ENCODE results near the gene NR1H4.
"Not testable (repeated sequence)": the region's sequence is repeated elsewhere in the genome, so short reads cannot be mapped to it uniquely, and the experiment has no call there.

Gene NR1H4

GRCh38 chr12:100515968-100516367 is 42.3 kb downstream of the NR1H4 start:
- DNase-seq (ENCODE audit: low read depth), result no peak

DNA sequence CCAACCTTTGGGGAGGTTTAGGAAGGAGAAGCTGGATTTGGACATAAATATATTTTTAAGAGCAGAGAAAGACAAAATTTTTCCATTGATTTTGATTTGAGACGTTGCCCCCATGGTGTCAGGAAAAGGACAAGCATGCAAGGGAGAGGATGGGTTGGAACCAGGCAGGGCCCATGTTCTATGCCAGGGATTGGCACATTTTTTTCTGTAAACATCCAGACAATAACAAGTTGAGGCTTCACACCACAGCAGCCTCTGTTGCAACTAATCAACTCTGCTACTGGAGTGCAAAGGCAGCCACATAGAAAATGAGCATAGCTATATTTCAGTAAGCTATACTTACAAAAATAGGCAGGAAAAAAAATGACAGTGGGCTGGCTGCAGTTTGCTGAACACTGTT is 44.7 kb downstream of the NR1H4 start:
- no peak for DNase-seq (ENCODE audit: low read depth)

GRCh38 chr12:100520048-100520769 is 46.5 kb downstream of the NR1H4 start:
- no peak for DNase-seq (ENCODE audit: low read depth)

DNA sequence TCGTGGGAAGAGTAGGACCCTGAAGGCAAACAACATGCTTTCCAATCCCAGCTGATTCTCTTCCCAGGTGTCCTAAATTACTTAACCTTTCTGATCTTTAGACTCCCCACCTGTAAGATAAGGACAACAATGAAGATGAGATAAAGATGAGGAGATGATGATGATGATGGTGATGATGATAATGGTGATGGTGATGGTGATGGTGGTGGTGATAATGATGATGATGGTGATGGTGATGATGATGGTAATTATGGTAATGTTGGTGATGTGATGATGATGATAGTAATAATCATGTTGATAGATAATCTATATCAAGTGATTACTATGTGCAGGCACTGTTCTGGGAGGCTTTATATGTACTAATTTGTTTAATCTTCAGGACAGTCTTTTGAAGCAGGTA is 48.3 kb downstream of the NR1H4 start:
- no peak for DNase-seq (ENCODE audit: low read depth)

DNA sequence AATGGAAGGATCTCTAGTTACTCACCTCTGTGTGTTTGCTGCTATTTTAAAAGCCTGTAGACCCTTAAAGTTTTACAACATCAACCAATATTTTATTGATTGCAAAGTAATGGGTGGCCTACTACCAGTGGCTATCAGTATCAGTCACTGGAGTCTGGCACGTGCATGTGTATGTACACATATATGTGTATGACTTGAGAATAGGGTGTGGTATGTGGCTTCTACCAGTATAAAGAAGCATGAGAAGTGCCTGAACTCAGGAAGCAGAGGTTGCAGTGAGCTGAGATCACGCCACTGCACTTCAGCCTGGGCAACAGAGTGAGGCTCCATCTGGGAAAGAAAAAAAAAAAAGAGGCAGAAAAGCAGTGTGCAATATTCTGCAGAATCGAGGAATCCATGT is 54.4 kb downstream of the NR1H4 start:
- no peak for DNase-seq (ENCODE audit: low read depth)

GRCh38 chr12:100528471-100529127 is 54.9 kb downstream of the NR1H4 start:
- no peak for DNase-seq (ENCODE audit: low read depth)

DNA sequence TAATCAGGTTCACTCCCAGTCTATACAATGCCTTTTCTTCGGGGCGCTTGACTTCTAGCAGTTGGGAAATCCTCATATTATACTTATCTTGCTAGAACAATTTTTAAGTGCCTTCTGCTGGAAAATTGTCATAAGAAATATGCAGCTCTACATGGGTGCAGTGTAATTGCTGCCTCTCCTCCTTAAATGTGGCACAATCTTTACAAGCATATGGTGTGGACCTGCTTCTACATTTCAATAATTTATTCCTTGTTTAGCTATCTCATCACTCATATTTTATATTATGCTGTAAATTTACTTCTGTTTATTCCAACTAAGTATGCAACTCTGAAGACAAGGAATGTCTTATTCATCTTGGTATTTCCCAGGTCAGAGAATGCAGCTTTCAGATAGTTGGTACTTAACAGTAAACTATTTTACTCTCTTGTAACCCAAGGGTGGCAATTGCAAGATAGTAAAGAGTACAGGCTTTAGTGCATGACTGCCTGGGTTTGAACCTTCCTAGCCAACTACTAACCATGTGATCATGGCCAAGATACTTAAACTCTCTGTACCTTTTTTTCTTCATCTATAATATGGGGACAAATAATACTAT is 56.2 kb downstream of the NR1H4 start:
- no peak for DNase-seq (ENCODE audit: low read depth)

DNA sequence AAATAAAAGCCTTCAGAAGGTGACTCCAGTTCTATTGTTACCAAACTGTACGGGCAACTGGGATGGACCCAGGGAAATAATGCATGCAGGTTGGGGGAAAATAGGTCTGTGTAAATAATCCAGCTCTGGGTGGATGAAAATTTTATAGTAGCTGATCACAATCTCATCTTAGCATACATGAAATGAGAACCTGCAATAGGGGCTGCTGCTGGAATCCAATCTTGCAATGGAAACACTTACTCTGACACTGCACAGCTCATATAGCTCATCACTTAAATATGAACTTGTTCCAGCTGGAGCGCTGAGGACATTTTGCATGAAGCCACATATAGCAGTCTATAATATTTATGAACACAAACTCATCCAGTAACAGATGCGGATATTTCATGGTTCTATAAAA is 59.7 kb downstream of the NR1H4 start:
- DNase-seq (ENCODE audit: low read depth), result no peak

DNA sequence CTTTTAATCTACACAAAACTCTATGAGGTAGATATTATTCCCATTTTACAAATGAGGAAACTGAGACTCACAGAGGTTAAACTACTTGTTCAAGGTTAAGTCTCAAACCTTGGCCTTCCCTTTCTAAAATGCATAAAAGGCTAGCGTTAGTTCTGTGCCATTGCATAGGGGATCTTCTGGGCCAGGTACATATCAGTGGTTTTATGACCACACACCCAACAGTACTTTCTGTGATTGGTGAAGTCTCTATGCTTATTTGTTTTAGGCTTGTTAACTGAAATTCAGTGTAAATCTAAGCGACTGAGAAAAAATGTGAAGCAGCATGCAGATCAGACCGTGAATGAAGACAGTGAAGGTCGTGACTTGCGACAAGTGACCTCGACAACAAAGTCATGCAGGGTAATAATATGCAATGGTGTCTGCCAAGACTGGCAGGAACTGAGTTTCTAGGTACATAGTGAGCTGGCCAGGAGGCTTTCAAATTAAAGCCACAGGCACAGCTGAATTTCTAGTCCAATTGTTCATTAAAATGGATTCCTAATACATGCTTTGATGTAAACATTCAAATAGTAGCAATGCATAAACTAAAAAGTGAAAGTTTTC is 61.1 kb downstream of the NR1H4 start:
- DNase-seq (ENCODE audit: low read depth), result no peak

- DNase-seq (ENCODE audit: low read depth), result no peak
Observed at GRCh38 chr12:100539202-100539601, 65.5 kb downstream of the NR1H4 start.

DNA sequence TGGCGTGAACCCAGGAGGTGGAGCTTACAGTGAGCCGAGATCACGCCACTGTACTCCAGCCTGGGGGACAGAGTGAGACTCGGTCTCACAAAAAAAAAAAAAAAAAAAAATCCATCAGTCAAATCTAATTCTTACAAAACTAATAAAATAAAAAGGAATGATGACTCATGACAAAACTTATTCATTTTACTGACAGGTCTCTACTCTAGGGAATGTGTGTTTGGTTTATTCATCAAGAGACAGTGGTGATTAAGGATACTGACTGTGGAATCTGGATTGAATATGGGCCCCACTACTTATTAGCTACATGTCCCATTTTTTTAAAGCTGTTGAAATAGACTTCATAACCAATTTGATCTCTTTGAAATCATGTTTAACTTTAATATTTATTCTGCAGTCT is 70.5 kb downstream of the NR1H4 start:
- DNase-seq (ENCODE audit: low read depth), result no peak

DNA sequence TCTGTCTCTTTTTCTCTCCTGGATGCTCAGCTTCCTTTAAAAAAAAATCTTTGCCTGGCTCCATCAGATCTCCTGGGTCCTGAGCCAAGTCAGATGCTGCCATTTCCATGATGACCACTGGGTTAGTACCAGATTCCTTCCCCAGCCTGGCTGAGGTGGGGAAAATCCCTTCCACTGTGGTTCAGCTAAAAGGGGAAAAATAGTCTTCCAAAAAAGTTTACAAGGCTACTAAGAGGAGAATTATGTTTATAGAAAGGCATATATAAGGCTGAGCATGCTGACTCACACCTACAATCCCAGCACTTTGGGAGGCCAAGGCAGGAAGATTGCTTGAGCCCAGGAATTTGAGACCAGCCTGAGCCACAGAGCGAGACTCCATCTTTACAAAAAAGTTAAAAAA is 71.4 kb downstream of the NR1H4 start:
- no peak for DNase-seq (ENCODE audit: low read depth)

DNA sequence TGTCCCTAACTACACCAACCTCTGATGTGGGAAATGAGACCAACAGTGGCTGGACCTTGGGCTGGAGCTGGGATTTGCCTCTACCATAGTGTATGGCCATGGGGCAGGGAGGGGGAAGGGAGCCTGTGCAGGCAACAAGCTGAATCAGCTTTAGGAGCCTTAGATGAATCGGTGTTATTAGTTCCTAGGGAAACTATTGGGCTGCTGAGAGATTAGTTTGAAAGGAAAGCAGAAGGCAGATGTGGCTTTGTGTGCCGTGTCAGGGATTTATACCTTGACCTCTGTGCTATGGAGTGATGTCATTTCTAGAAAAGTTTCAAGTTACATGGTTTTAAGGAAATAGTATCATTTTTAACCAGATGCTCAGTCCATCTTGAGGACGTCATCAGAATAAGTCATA is 80.3 kb downstream of the NR1H4 start:
- DNase-seq (ENCODE audit: low read depth), result no peak

GRCh38 chr12:100554608-100555077 is 81.0 kb downstream of the NR1H4 start:
- DNase-seq (ENCODE audit: low read depth), result no peak

DNA sequence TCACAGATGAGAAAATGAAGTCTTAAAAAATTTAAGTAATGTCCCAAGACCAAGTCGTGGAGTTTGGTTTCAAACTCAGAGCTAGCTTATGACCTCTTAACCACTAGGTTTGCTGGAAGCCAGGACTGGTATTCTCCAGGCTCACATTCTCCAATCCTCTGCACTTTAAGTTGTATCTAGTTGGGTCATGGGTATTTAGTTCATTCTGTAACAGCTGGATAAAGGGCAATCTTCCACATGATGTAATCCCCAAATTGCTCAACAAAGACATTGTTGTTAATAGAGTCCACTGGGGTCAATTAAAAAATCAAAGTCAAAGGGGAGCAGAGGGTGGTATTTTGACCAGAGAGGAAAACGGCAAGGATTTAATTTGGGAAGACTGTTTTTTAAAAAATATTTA is 82.1 kb downstream of the NR1H4 start:
- no peak for DNase-seq (ENCODE audit: low read depth)

- no peak for DNase-seq (ENCODE audit: low read depth)
Observed at GRCh38 chr12:100557357-100557756, 83.7 kb downstream of the NR1H4 start.

- not testable (repeated sequence) for DNase-seq (ENCODE audit: low read depth)
Observed at GRCh38 chr12:100559261-100559660, 85.6 kb downstream of the NR1H4 start.

GRCh38 chr12:100564090-100564489 is 90.4 kb downstream of the NR1H4 start:
- no peak for DNase-seq (ENCODE audit: low read depth)

DNA sequence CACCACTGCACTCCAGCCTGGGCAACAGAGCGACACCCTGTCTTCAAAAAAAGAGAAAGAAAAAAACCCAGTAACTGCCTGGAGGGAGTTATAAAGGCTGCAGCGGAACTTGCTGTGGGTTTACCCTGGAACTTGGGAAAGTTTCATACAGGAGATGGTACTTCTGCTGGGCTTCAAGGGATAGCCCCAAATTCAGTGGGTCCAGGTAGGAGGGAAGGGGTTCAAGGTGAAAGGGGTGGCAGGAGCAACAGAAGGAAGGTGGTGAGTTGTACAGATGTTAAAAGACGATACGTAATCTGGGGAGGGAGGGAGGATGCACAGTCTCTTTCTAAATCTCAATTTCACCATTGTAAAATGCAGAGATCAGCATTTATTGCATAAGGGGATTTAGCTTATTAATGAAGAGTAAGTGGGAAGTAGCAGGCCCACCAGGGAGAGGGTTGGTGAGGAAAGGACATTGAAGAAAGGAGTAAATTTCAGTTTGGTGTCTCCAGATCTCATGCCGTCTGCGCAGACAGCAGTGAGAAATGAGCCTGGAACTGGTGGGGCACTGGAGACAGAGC is 91.3 kb downstream of the NR1H4 start:
- no peak for DNase-seq (ENCODE audit: low read depth)

DNA sequence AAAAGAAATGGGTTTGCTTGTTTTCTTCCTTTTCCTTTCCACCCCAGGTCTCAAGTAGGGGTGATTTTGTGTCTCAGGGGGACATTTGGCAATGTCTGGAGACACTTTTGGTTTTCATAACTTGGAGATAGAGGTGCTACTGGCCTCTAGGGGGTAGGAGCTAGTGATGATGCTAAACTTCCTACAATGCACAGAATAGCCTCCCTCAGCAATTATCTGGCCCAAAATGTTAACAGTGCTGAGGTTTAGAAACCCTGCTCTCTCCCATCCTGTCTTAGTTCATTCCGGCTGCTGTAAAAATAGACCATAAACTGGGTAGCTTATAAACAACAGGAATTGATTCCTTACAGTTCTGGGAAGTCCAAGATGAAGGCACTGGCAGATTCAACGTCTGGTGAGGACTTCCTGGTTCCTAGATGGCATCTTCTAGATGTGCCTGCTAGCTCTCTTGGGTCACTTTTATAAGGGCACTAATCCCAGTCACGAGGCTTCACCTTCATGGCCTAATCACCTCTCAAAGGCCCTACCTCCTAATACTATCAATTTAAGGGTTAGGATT is 92.4 kb downstream of the NR1H4 start:
- DNase-seq (ENCODE audit: low read depth), result no peak

- no peak for DNase-seq (ENCODE audit: low read depth)
Observed at GRCh38 chr12:100566887-100567637, 93.4 kb downstream of the NR1H4 start.

- no peak for DNase-seq (ENCODE audit: low read depth)
Observed at GRCh38 chr12:100567945-100568344, 94.3 kb downstream of the NR1H4 start.

All from stimulated activated CD8-positive, alpha-beta memory T cell treated with anti-CD3 and anti-CD28 coated beads, Interleukin-7, amount 100 ng/mL, for 24 hours (primary cell).